Measurements from ENCODE around the gene SLC13A4.
"Not testable (repeated sequence)": the region's sequence is repeated elsewhere in the genome, so short reads cannot be mapped to it uniquely, and the experiment has no call there.

The SLC13A4 gene

DNA sequence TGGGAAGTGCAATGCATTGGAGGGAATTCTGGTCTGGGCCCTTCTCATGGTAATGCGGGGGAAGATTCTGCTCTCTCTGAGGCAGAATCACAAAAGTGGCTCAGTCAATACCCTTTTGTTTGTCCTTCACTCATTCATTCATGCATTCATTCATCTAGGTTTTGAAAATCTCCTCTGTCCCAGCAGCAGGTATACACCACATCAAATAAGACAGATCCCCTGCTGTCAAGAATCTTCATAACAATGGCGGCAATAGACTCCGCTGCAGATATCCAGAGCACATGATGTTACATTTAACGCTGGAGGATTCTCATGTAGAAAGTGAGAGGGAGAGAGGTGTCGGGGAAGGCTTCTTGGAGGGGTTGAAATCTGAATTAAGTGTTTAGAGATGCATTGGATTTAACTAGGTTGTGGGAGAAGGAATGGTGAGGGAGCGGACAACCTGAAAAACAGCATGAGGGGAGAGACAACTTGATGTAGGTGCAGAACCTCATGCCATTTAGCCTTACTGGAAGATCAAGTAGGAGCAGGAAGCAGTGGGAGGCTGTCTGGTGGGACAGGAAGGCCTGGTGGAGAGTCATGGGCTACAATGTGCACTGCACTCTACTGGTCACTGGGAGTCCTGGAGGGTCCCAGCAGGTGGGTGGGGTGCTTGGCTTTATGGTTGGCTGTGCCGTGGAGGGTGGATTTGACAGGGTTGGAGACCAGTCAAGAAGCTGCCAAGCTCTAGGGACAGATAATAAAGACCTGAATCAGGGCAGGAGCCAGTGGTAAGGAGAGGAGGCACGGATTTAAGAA, 25.8 kb upstream of the SLC13A4 start:
- in situ Hi-C loops (cut with HindIII; ENCODE audit: low sequenced_read_pairs), result no loop called here

- in situ Hi-C loops (cut with HindIII; ENCODE audit: low sequenced_read_pairs), result no loop called here
These were observed 20.8 kb upstream of the SLC13A4 start, which contains the start of gene FAM180A for GRCh38 chr7:135748770-135749169. TSS of gene FAM180A (minus strand) at chr7:135748813. CDS start at chr7:135748580, 233 bp downstream.

- in situ Hi-C loops (cut with HindIII; ENCODE audit: low sequenced_read_pairs), result no loop called here
These were observed 19.4 kb upstream of the SLC13A4 start for GRCh38 chr7:135747366-135747765.

DNA sequence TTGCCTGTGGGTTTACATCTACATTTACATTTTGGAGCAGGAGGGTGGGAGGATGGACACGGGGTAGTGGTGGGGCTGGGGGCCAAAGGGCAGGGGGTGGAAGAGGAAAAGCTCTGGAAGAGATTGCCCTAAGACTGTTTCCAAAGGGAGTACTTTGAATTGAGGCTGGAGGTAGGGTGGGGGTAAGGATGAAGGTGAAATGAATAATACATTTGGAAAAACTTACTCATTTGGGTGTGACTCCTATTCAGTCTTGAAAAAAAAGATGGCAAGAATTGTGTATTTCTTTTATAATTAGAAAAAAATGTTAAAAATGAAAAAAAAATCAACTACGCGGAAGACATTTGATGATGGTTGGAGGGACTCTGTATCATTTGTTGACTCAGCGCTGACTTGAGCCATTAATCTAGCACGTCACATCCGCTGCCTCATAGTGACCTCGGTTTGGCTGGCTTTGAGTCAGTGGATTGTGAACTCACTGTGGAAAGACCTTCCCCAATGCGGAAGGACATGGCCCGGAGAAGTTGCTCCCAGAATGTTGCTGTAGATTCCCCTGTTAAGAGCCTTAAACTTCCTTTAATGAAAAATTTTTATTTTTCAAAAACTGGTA, 17.8 kb upstream of the SLC13A4 start:
- in situ Hi-C loops (cut with HindIII; ENCODE audit: low sequenced_read_pairs), result no loop called here

GRCh38 chr7:135744938-135745702, 17.1 kb upstream of the SLC13A4 start:
- in situ Hi-C loops (cut with HindIII; ENCODE audit: low sequenced_read_pairs), result loop anchor here (5.0 kb wide), 1 partner anchor 53 kb away; no protein-coding TSS in a partner anchor

GRCh38 chr7:135743907-135744731, 16.1 kb upstream of the SLC13A4 start:
- in situ Hi-C loops (cut with HindIII; ENCODE audit: low sequenced_read_pairs), result loop anchor here (5.0 kb wide), 1 partner anchor 52 kb away; no protein-coding TSS in a partner anchor

- in situ Hi-C loops (cut with HindIII; ENCODE audit: low sequenced_read_pairs), result loop anchor here (5.0 kb wide), 1 partner anchor 50 kb away; no protein-coding TSS in a partner anchor
These were observed 14.4 kb upstream of the SLC13A4 start for GRCh38 chr7:135742371-135742770.

GRCh38 chr7:135741905-135742304, 13.9 kb upstream of the SLC13A4 start:
- in situ Hi-C loops (cut with HindIII; ENCODE audit: low sequenced_read_pairs), result loop anchor here (5.0 kb wide), 1 partner anchor 50 kb away; no protein-coding TSS in a partner anchor

GRCh38 chr7:135740889-135741288, 12.9 kb upstream of the SLC13A4 start:
- in situ Hi-C loops (cut with HindIII; ENCODE audit: low sequenced_read_pairs), result loop anchor here (5.0 kb wide), 1 partner anchor 49 kb away; no protein-coding TSS in a partner anchor

DNA sequence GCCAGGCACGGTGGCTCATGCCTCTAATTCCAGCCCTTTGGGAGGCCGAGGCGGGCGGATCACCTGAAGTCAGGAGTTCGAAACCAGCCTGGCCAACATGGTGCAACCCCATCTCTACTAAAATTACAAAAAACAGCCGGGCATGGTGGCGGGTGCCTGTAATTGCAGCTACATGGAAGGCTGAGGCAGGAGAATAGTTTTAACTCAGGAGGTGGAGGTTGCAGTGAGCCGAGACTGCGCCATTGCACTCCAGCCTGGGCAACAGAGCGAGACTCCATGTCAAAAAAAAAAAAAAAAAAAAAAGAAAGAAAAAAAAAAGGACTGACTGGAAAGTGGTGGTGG, 9.3 kb upstream of the SLC13A4 start:
- in situ Hi-C loops (cut with HindIII; ENCODE audit: low sequenced_read_pairs), result not testable (repeated sequence)

DNA sequence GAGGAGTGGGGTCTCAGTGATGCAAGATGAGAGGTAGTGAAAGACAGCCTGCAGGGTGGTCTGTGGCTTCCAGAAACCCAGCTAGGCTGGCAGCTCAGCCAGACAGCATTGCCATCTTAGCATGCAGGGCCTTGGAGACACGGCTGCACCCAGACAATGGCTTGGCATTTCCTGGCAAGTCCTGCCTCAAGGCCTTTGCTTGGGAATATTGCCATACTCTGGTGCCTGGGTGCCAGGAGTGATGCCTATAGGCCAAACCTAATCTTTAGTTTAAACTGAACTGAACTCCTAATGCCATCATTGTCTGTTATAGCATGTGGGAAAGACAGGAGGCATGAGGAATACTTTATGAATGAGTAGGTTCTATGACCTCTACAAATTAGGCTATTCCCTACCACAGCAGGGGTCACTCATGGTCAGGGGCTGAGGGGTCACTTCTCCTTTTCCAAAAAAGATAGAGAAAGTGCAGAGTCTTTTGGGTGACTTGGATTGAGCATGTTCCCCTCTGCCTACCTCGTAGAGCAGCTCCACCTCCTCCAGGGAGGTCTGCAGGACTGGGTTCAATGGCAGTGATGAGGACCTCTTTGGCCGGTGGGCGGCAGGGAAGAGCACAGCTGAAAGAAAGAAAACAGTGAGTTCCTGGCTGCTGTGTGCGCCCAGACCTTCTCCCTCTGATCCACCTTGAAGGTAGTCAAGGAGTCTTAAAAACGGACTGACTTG, 8.8 kb upstream of the SLC13A4 start:
- in situ Hi-C loops (cut with HindIII; ENCODE audit: low sequenced_read_pairs), result no loop called here

DNA sequence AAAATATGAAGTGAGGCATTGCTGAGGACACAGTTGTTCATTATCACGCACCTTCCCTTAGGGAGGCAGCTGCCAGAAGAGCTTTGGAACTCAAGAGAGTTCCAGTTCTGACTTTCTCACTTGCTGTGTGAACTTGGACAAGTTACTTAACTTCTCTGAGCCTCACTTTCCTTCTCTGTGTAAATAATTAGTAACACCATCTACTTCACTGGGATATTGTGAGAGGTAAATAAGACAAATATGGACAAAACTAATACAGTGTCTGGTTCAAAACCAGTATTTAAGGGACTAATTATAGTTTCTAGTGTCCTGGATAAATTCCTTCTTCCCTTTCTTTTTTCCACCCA, 6.3 kb upstream of the SLC13A4 start:
- in situ Hi-C loops (cut with HindIII; ENCODE audit: low sequenced_read_pairs), result no loop called here

DNA sequence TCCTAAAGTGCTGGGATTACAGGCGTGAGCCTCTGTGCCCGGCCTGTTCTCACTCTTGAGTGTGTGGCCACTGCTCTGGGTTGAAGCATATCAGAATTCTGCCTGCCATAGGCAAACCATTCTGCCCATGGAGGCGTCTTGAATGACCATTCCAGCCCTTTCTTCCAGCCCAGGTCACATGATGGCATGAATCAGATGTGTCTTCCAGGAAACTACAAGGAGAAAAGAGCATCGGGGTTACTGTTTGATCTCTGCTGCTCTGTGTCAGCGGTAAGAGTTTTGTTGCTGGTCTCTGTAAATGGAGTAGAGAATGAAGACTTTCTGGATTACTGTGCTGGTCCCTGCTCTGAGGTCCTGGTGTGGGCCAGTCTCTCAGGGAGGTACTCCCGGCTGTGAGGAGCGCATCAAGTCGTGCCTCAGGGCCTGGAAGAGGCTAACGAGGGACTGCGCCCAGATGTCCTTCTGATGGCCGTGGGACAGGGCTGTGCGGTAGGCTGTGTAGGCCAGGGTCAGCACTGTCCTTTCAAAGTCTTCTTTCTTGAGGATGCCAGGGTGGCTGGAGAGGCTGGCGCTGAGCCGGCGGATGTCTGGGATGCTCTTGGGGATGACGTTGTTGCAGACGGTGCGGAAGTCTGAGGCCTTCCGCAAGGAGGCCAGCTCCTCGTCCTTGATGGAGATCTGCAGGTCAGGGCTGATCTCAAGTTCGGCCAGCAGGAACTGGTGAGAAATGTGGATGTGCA, 5.8 kb upstream of the SLC13A4 start:
- in situ Hi-C loops (cut with HindIII; ENCODE audit: low sequenced_read_pairs), result no loop called here

DNA sequence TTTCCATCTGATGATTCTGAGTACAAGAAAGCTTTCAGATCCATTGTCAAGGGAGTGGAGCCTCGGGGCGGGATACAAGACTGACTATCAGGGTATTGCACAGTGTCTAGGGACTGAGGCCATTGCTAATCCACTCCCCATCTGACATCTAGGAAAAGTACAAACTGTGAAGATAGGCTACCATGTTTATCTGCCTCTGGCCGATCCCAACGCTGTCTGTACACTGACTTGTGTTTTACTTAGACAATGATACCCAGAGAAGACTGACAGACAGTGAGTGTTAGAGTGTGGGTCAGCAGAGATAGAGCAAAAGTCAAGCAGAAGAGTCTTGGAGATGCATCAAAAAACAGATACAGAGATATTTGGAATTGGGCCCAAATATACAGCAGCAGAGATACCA, 3.1 kb upstream of the SLC13A4 start:
- in situ Hi-C loops (cut with HindIII; ENCODE audit: low sequenced_read_pairs), result no loop called here

- in situ Hi-C loops (cut with HindIII; ENCODE audit: low sequenced_read_pairs), result no loop called here
These were observed 1.2 kb upstream of the SLC13A4 start for GRCh38 chr7:135729230-135729629.

DNA sequence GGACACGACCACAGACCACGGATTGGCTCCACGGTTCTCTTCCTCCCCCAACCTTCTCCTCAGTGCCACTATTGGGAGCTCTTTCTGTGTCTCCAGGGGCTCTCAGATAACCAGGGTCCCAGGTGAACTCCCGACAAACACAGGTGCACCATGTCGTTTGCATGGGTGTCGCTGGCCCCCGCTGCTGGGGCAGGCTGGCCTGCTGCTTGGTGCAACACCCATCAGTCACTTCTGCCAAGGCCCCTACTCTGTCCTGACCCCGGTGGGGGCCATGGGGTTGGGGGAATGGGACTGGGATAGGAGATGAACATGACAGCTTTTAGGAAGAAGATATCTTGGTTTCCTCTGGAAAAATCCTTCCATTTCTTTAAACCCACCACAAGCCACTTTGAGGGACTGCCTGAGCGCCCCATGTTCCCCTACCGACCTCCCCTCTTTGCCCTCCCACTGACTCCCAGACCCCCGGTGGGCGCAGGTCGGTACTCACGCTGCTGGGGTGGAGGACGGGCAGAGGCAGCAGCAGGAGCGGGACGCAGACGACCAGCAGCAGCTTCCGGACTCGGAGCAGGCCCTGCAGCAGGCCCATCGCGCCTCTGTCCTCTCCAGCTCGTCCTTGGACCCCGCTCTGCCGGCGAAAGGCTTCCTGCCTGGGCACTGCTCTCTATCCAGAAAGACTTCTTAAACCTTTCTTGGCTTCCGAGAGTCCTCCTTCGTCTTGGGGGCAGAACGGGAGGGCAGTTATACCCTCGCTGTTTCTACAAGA, 894 bp downstream of the SLC13A4 start:
- in situ Hi-C loops (cut with HindIII; ENCODE audit: low sequenced_read_pairs), result no loop called here

DNA sequence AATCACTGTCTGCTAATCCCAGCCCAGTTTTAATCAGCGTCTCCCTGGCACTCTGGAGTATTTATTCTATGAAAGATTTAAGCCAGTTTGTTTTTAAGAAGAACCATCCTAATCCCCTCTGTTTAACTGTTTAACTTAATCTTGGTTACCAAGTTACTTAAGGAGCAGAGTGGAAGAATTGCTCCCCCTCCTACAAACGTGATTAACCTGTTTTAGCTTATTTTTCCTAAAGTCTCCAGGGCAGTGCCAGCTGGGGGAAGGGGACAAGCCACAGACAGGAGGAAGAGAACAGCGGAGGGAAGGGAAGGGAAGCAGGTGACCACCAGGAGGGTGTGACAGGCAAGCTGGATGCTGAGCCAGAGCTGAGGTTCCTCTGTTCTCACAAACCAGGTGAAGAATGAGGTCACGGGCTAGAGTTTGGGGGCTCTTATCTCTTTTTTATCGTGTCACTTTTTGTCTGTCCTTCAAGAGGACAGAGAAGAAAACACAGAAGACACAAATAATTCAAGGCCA, 1.7 kb downstream of the SLC13A4 start:
- in situ Hi-C loops (cut with HindIII; ENCODE audit: low sequenced_read_pairs), result no loop called here

DNA sequence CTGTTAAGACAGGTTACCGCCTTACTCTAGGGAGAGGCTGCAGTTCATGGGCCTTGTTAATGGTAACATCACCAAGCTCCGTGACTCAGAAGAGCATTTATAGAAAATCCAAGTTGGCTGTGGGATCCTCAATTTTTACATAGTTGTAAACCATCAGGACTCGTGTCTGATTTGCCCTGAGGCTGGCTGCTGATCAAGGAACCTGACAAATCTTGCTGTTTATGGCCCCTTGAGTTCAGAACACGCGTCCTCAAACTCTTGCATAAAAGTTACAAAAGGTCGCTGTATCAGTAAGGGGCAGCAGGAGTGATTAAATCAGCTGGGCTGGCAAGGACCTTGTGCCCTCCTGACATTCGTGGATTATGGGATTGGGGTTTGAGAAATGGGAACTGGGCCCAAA, 4.6 kb downstream of the SLC13A4 start:
- in situ Hi-C loops (cut with HindIII; ENCODE audit: low sequenced_read_pairs), result no loop called here

All from endothelial cell of hepatic sinusoid (primary cell).